GM23248 (cell line): ENCODE measurements around the gene STAMBPL1. TPM values are rescaled to one million over a fixed set of nuclear protein-coding genes. Genes with fewer than 3 reads are reported as not detected.

Source experiments
- DNase-seq: peaks from one replicate; pipeline ENCODE4 v3.0.0-alpha.2; 2015
- H2AFZ ChIP-seq: fragments of 200-600 bp; sonication (generic); 2 replicates; pipeline ENCODE4 v1.6.1; 2016; ENCODE audit warnings: antibody characterized with exemption
- H3F3A ChIP-seq: fragments of 200-600 bp; sonication (generic); 2 replicates; pipeline ENCODE4 v1.6.1; 2016; ENCODE audit warnings: mild to moderate bottlenecking, antibody characterized with exemption, mixed run types; ENCODE audit not compliant: insufficient read depth
- H3K27ac ChIP-seq: fragments of 200-600 bp; sonication (generic); 2 replicates; pipeline ENCODE4 v1.5.1; 2016; ENCODE audit warnings: mild to moderate bottlenecking
- H3K27me3 ChIP-seq: fragments of 200-600 bp; sonication (generic); replicated peaks from 2 replicates; pipeline ENCODE4 v1.6.1; 2016; ENCODE audit warnings: mild to moderate bottlenecking; ENCODE audit not compliant: insufficient read depth
- H3K36me3 ChIP-seq: fragments of 200-600 bp; sonication (generic); 2 replicates; pipeline ENCODE4 v1.6.1; 2016; ENCODE audit warnings: low read depth, mild to moderate bottlenecking
- H3K4me1 ChIP-seq: fragments of 200-600 bp; sonication (generic); 2 replicates; pipeline ENCODE4 v1.6.1; 2016; ENCODE audit warnings: mild to moderate bottlenecking; ENCODE audit not compliant: insufficient read depth
- H3K4me2 ChIP-seq: fragments of 200-600 bp; sonication (generic); one replicate; pipeline ENCODE4 v1.6.1; 2016; ENCODE audit warnings: mild to moderate bottlenecking; ENCODE audit not compliant: unreplicated experiment
- H3K4me3 ChIP-seq: fragments of 200-600 bp; sonication (generic); 2 replicates; pipeline ENCODE4 v1.5.1; 2016; ENCODE audit warnings: mild to moderate bottlenecking
- H3K79me2 ChIP-seq: fragments of 200-600 bp; sonication (generic); 2 replicates; pipeline ENCODE4 v1.6.1; 2016; ENCODE audit warnings: mild to moderate bottlenecking; ENCODE audit not compliant: insufficient read depth
- H3K9ac ChIP-seq: fragments of 200-600 bp; sonication (generic); 2 replicates; pipeline ENCODE4 v1.6.1; 2016; ENCODE audit warnings: mild to moderate bottlenecking
- H3K9me2 ChIP-seq: fragments of 200-600 bp; sonication (generic); 2 replicates; pipeline ENCODE4 v1.6.1; 2016; ENCODE audit warnings: mixed run types, mild to moderate bottlenecking, moderate library complexity; ENCODE audit not compliant: insufficient read depth
- H3K9me3 ChIP-seq: fragments of 200-600 bp; sonication (generic); one replicate; pipeline ENCODE4 v1.6.1; 2017; ENCODE audit warnings: low read depth
- H4K20me1 ChIP-seq: fragments of 200-600 bp; sonication (generic); 2 replicates; pipeline ENCODE4 v1.6.0; 2016; ENCODE audit not compliant: insufficient read depth
- EZH2 ChIP-seq: fragments of 200-600 bp; sonication (generic); IDR thresholded peaks from 2 replicates; pipeline ENCODE4 v1.6.1; 2018; ENCODE audit warnings: antibody characterized with exemption, mild to moderate bottlenecking; ENCODE audit not compliant: insufficient read depth, poor library complexity, severe bottlenecking
- EZH2phosphoT487 ChIP-seq: fragments of 200-600 bp; sonication (generic); IDR thresholded peaks from 2 replicates; pipeline ENCODE4 v1.6.1; 2018; ENCODE audit warnings: antibody characterized with exemption, moderate library complexity, mild to moderate bottlenecking, low read depth; ENCODE audit not compliant: insufficient read depth
- WGBS, 2 experiments: methylation state at CpG; one replicate each; pipeline ENCODE4 v1.1.6; 2015 to 2017; ENCODE audit warnings: low lambda C conversion rate in 2 of 2, low coverage in 1 of 2; ENCODE audit errors: missing lambda C conversion rate in 2 of 2; 5-methylcytosine and 5-hydroxymethylcytosine counted together
- in situ Hi-C: fragments of 300-500 bp; cut with MboI; formaldehyde crosslinking; loops from 2 replicates; pipeline ENCODE4 v1.15.0; 2020
- polyA plus RNA-seq: library from polyadenylated mRNA; unstranded; fragments of >200 nt; fragmentation: Nextera tagmentation; extraction: Ambion mirVana; gene quantifications from 2 replicates; pipeline ENCODE4 v1.2.1, GENCODE V29; 2016
- total RNA-seq: library from RNA; depleted of rRNA; stranded (reverse); fragments of >200 nt; shearing (Covaris generic); gene quantifications from 2 replicates; pipeline ENCODE4 v1.2.3, GENCODE V29; 2014; rRNA removed

STAMBPL1 gene
- total RNA-seq = 22.4 and 23.9 TPM in 2 replicates
- 13.3 and 15.1 TPM in 2 replicates for polyA plus RNA-seq

DNA sequence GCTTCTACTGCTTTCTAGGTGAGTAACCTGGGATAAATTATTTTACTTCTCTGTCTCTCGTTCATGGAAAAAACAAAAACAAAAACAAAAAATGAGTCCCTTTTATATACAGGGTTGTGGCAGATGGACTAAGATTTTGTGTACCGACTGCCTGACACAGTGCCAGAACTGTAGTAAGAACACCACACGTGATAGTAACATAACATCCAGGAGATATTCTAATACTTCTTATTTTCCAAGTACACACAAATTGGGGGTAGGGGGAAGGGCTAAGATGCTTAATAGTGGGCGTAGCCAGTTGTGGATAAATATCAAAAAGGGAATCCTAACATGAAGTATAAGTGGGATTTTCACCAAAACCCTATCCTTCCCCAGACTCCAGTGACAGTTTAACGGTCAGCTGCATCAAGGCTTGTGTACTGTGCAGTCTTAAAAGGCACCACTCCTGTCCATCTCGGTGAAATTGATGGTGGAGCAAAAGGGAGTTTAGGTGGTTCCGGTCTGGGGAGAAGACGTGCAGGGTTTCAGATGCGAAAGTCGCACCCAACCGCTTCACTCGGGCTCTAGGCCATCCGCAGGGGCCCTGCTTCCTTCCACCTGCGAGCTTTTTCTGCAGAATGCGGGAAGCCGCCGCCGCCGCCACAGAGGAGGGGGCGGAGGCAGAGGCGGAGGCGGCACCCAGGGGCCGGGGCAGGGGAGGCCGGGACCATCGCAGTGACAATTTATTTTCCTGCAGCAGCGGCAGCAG is at the start of gene STAMBPL1:
Gene STAMBPL1 (plus strand): TSS at position 712 of the 748 bp plus-strand sequence. CDS start 21,464 bp downstream, outside the sequence.
- no peaks in the 10 kb centered on the region for H3K9me3 ChIP-seq
- H3K27me3 ChIP-seq = no peaks in the 10 kb centered on the region
- 2 to 3% methylated on average over 21 to 26 of the region's 26 CpGs for WGBS, 2 experiments
- peaks cover 38% of the 10 kb centered on the region for H3K4me1 ChIP-seq
- H3F3A ChIP-seq = peaks cover 36% of the 10 kb centered on the region
- peaks cover 29% of the 10 kb centered on the region for H3K79me2 ChIP-seq
- in situ Hi-C loops = no loop called here
- peak within 1 kb of the TSS; percentile 91 for H3K4me3 ChIP-seq
- H2AFZ ChIP-seq = peak within 1 kb of the TSS; percentile 88
- H3K9me2 ChIP-seq = no peaks in the 10 kb centered on the region
- DNase-seq = peak; percentile 40
- no peaks in the 10 kb centered on the region for H4K20me1 ChIP-seq
- H3K36me3 ChIP-seq = no peaks in the 10 kb centered on the region
- H3K9ac ChIP-seq = peak within 1 kb of the TSS; percentile 83
- TF ChIP-seq EZH2 = no peak
- no peak for TF ChIP-seq EZH2phosphoT487
- peak within 1 kb of the TSS; percentile 80 for H3K4me2 ChIP-seq
- H3K27ac ChIP-seq = peak within 1 kb of the TSS; percentile 70

DNA sequence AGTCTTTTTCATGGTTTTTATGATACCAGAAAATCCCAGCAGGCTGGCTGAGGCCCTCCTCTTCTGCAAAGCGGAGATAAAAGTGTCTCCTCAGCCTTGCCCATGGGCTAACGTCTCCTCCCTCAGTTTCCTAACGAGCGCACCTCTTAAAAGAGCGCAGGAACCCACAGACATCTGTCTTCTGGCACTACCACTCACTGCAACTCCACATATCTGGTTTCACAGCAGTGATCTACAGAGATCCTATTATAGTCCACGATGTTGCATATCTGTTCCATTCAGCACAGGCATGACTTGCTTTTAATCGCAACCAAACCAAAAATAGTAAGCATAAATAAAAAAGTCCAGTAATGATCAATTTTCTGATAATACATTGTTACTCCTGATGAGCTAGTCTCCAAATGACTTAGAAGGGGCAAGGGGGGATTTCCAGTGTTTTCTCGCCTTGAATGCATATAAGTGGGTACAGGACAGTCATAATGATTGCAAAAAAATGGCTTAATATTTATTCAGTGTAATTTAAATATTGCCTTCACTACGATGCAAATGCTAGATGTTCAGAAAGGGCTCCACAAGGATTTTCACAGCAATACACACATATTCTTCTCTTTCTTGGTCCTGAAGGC is 49.3 kb upstream of the STAMBPL1 start:
- no peak for DNase-seq
- no peak overlapping the region for H3K4me3 ChIP-seq
- TF ChIP-seq EZH2phosphoT487 (no peak), EZH2 (no peak)
- H3K4me1 ChIP-seq = no peaks in the 10 kb centered on the region
- no peaks in the 10 kb centered on the region for H3K9me3 ChIP-seq
- H3K9me2 ChIP-seq = no peaks in the 10 kb centered on the region
- H3K27me3 ChIP-seq = no peaks in the 10 kb centered on the region
- H3K4me2 ChIP-seq = no peak overlapping the region
- no peak overlapping the region for H3K27ac ChIP-seq
- no peak overlapping the region for H2AFZ ChIP-seq
- H3K9ac ChIP-seq = no peak overlapping the region
- 85 to 89% methylated on average over 9 of the region's 9 CpGs for WGBS, 2 experiments
- no peaks in the 10 kb centered on the region for H3K79me2 ChIP-seq
- no peaks in the 10 kb centered on the region for H4K20me1 ChIP-seq
- no peaks in the 10 kb centered on the region for H3F3A ChIP-seq
- in situ Hi-C loops = loop anchor here (10.0 kb wide), 1 partner anchor 384 kb away; no protein-coding TSS in a partner anchor
- no peaks in the 10 kb centered on the region for H3K36me3 ChIP-seq

DNA sequence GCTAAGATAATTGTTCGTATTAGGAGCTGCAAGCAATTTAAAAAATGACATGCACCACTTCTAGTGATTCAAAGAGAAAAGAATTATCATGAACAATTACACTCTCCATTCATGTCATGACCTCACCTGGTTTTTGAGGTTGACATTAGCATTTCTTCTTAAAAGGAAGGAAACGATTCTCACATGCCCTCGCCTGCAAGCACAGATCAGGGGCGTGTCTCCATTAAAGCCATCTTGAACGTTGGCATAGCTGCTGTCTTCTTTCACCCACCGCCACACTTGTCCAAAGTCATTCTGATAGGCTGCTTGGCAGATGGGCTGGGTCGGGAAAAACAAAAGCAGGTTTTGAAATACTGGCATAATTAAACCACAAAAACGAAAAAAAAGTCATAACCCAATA is 48.3 kb upstream of the STAMBPL1 start:
- no peak overlapping the region for H2AFZ ChIP-seq
- H3K27ac ChIP-seq = no peak overlapping the region
- H3K9me3 ChIP-seq = no peaks in the 10 kb centered on the region
- H3K9ac ChIP-seq = no peak overlapping the region
- H3K27me3 ChIP-seq = no peaks in the 10 kb centered on the region
- no peaks in the 10 kb centered on the region for H3K9me2 ChIP-seq
- WGBS, 2 experiments = 72 to 73% methylated on average over 8 of the region's 8 CpGs
- no peak overlapping the region for H3K4me3 ChIP-seq
- H4K20me1 ChIP-seq = no peaks in the 10 kb centered on the region
- in situ Hi-C loops = loop anchor here (10.0 kb wide), 1 partner anchor 383 kb away; no protein-coding TSS in a partner anchor
- no peak overlapping the region for H3K4me2 ChIP-seq
- H3K36me3 ChIP-seq = no peaks in the 10 kb centered on the region
- no peaks in the 10 kb centered on the region for H3K4me1 ChIP-seq
- DNase-seq = no peak
- no peaks in the 10 kb centered on the region for H3F3A ChIP-seq
- TF ChIP-seq EZH2phosphoT487 (no peak), EZH2 (no peak)
- no peaks in the 10 kb centered on the region for H3K79me2 ChIP-seq

DNA sequence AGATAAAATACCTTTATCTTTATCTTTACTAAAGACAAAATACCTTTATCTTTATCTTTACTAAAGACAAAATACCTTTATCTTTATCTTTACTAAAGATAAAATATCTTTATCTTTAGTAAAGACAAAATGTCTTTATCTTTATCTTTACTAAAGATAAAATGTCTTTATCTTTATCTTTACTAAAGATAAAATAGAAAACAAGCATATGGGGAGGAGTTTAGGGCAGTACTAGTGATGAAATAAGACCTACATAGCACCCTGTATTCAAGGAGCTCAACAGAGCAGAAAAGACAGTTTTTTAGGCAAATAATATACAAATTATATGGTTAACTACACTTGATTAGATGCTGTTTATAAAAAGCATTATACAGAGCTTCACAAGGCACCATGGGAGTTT is 47.7 kb upstream of the STAMBPL1 start:
- Histone ChIP-seq H3K4me2 (no peak overlapping the region), H3K27ac (no peak overlapping the region), H3K27me3 (no peaks in the 10 kb centered on the region), H3F3A (no peaks in the 10 kb centered on the region), H3K36me3 (no peaks in the 10 kb centered on the region), H2AFZ (no peak overlapping the region), H3K9ac (no peak overlapping the region), H4K20me1 (no peaks in the 10 kb centered on the region), H3K9me2 (no peaks in the 10 kb centered on the region), H3K9me3 (no peaks in the 10 kb centered on the region), H3K79me2 (no peaks in the 10 kb centered on the region), H3K4me1 (no peaks in the 10 kb centered on the region), H3K4me3 (no peak overlapping the region)
- TF ChIP-seq EZH2 (no peak), EZH2phosphoT487 (no peak)
- in situ Hi-C loops = loop anchor here (10.0 kb wide), 1 partner anchor 382 kb away; no protein-coding TSS in a partner anchor
- DNase-seq = no peak
